Epithelial cell of esophagus (primary cell): ENCODE results near the gene HOXB8.

Experiments
- DNase-seq: peaks from one replicate; pipeline ENCODE4 v3.0.0; 2010; ENCODE audit warnings: low read depth
- H3K4me3 ChIP-seq: 2 replicates; pipeline ENCODE4 v1.5.1; 2011; ENCODE audit warnings: mild to moderate bottlenecking, low read length, control low read depth
- CTCF ChIP-seq: IDR thresholded peaks from 2 replicates; pipeline ENCODE4 v1.5.1; 2011; ENCODE audit warnings: low read depth, mild to moderate bottlenecking, low read length, control low read depth, inconsistent platforms; ENCODE audit not compliant: insufficient read depth; ENCODE audit errors: missing control alignments

Gene HOXB8

GRCh38 chr17:48569240-48569582 is 45.9 kb downstream of the HOXB8 start:
- no peak for TF ChIP-seq CTCF
- DNase-seq = no peak
- no peak overlapping the region for H3K4me3 ChIP-seq

- no peak for TF ChIP-seq CTCF
- no peak for DNase-seq
- no peak overlapping the region for H3K4me3 ChIP-seq
Observed at GRCh38 chr17:48568499-48569239, 46.4 kb downstream of the HOXB8 start.

- DNase-seq = no peak
- no peak overlapping the region for H3K4me3 ChIP-seq
Observed at GRCh38 chr17:48567646-48568354, 47.3 kb downstream of the HOXB8 start.

GRCh38 chr17:48567209-48567608 is 47.9 kb downstream of the HOXB8 start:
- H3K4me3 ChIP-seq = no peak overlapping the region

More at GRCh38 chr17:48567646-48568354, 47.3 kb downstream of the HOXB8 start:
- no peak for TF ChIP-seq CTCF

GRCh38 chr17:48566717-48567116 is 48.4 kb downstream of the HOXB8 start:
- no peak for TF ChIP-seq CTCF
- no peak for DNase-seq
- H3K4me3 ChIP-seq = no peak overlapping the region

More at GRCh38 chr17:48567209-48567608, 47.9 kb downstream of the HOXB8 start:
- no peak for DNase-seq
- no peak for TF ChIP-seq CTCF

GRCh38 chr17:48565925-48566710 is 49.0 kb downstream of the HOXB8 start:
- no peak for TF ChIP-seq CTCF
- no peak for DNase-seq
- no peak overlapping the region for H3K4me3 ChIP-seq
